ENCODE data around the gene DHRS4. TPM values are rescaled to one million over a fixed set of nuclear protein-coding genes. Genes with fewer than 3 reads are reported as not detected.

Gene DHRS4
- total and polyA plus RNA-seq, 9 of the 15 experiments (the other 6 are each of a cell fraction or from before 2014, with no cell fraction given), result 0.51 to 35.9 (median 10.1) TPM

GRCh38 chr14:23939607-23940326 lies 13.8 kb upstream of the DHRS4 start (continued):
- TF ChIP-seq BRCA1 (IDR thresholded peaks at IDR 0.05), result no peak
- no peak for TF ChIP-seq BRCA1 (CRISPR knock-in tag; IDR thresholded peaks at IDR 0.05)
- no peak for TF ChIP-seq NFYB (IDR thresholded peaks at IDR 0.05; ENCODE audit: extremely low read depth, insufficient read length)
- no peak for TF ChIP-seq NR2F6 (CRISPR knock-in tag; IDR thresholded peaks at IDR 0.05)
- peak; percentile 60; the same call in 1 of the 2 replicates for TF ChIP-seq ARID3B (CRISPR knock-in tag; IDR thresholded peaks at IDR 0.05; ENCODE audit: borderline replicate concordance)
- no peak for TF ChIP-seq ZNF146 (CRISPR knock-in tag; IDR thresholded peaks at IDR 0.05; ENCODE audit: unreplicated experiment)
- peak; percentile 91 for TF ChIP-seq ZNF449 (CRISPR knock-in tag; IDR thresholded peaks at IDR 0.05)
